ENCODE results near the gene ZNF41. TPM values are rescaled to one million over a fixed set of nuclear protein-coding genes. Genes with fewer than 3 reads are reported as not detected.
A peak's percentile ranks its signal among the peaks of the same experiment; 100 is the strongest.

The ZNF41 gene
- total and polyA plus RNA-seq, 2 of the 13 experiments (the other 11 are each of a cell fraction or from before 2014, with no cell fraction given) = 2.3 to 3.9 TPM

- TF ChIP-seq ZNF512 (CRISPR knock-in tag; IDR thresholded peaks at IDR 0.05) (no peak), YY1 (IDR thresholded peaks at IDR 0.05; ENCODE audit: insufficient read depth, insufficient replicate concordance, low read depth, low read length) (peak; percentile 28), ZNF670 (CRISPR knock-in tag; IDR thresholded peaks at IDR 0.05; ENCODE audit: borderline replicate concordance) (no peak), HMGXB4 (CRISPR knock-in tag; IDR thresholded peaks at IDR 0.05; ENCODE audit: borderline replicate concordance in 1 of 2, low read depth in 1 of 2) (peak in 1 of 2 experiments; percentile 42; a peak in 1 of 4 replicates), HNRNPLL (IDR thresholded peaks at IDR 0.05; ENCODE audit: low read depth, low read length, poor library complexity, severe bottlenecking) (peak; percentile 78), ZNF460 (CRISPR knock-in tag; IDR thresholded peaks at IDR 0.05; ENCODE audit: borderline replicate concordance) (no peak), ZNF282 (IDR thresholded peaks at IDR 0.05; ENCODE audit: partially characterized antibody) (no peak), ARID5B (CRISPR knock-in tag; IDR thresholded peaks at IDR 0.05) (peak; percentile 19; the same call in 1 of the 2 replicates), KLF12 (CRISPR knock-in tag; IDR thresholded peaks at IDR 0.05; ENCODE audit: borderline replicate concordance) (no peak), NONO (IDR thresholded peaks at IDR 0.05) (no peak), NONO (CRISPR knock-in tag; conservative IDR thresholded peaks at IDR 0.05) (0 out of 2 replicates have a peak, but pooled peaks have one; percentile 35), MXD4 (CRISPR knock-in tag; IDR thresholded peaks at IDR 0.05) (no peak), ZNF75D (CRISPR knock-in tag; IDR thresholded peaks at IDR 0.05; ENCODE audit: borderline replicate concordance) (no peak), ZNF567 (CRISPR knock-in tag; IDR thresholded peaks at IDR 0.05; ENCODE audit: borderline replicate concordance) (no peak), ZMYM3 (CRISPR knock-in tag; IDR thresholded peaks at IDR 0.05) (no peak), FOXO1 (CRISPR knock-in tag; IDR thresholded peaks at IDR 0.05) (0 out of 2 replicates have a peak, but pooled peaks have one; percentile 18), HOXA3 (CRISPR knock-in tag; IDR thresholded peaks at IDR 0.05) (peak; percentile 53; the same call in 1 of the 2 replicates), GABPB1 (CRISPR knock-in tag; IDR thresholded peaks at IDR 0.05) (peak; percentile 61; the same call in 1 of the 2 replicates), JDP2 (CRISPR knock-in tag; IDR thresholded peaks at IDR 0.05; ENCODE audit: borderline replicate concordance) (no peak), CTCF (CRISPR knock-in tag; IDR thresholded peaks at IDR 0.05) (peak; percentile 91), HNRNPK (IDR thresholded peaks at IDR 0.05; ENCODE audit: low read depth, low read length, poor library complexity, severe bottlenecking) (peak; percentile 61)
Observed at GRCh38 chrX:47523297-47523696, 40.3 kb upstream of the ZNF41 start (continued).
